Fibroblast of lung (primary cell): Measurements from ENCODE around the gene FBN1. TPM values are rescaled to one million over a fixed set of nuclear protein-coding genes. Genes with fewer than 3 reads are reported as not detected.

Experiments
- DNase-seq, 2 donors: peaks; one replicate each; pipeline versions ENCODE4 v3.0.0 to v3.0.0-alpha.2; 2010; ENCODE audit warnings: low read depth in 2 of 2
- H2AFZ ChIP-seq: 2 replicates; pipeline ENCODE4 v1.5.1; 2012; ENCODE audit warnings: low read length, control low read depth, inconsistent platforms
- H3K27ac ChIP-seq: 2 replicates; pipeline ENCODE4 v1.5.1; 2011; ENCODE audit warnings: low read length, control low read depth; ENCODE audit not compliant: insufficient read depth
- H3K27me3 ChIP-seq: 2 replicates; pipeline ENCODE4 v1.5.1; 2011; ENCODE audit warnings: mild to moderate bottlenecking, low read length; ENCODE audit not compliant: control insufficient read depth, insufficient read depth
- H3K36me3 ChIP-seq: 2 replicates; pipeline ENCODE4 v1.5.1; 2011; ENCODE audit warnings: low read length; ENCODE audit not compliant: control insufficient read depth, insufficient read depth
- H3K4me1 ChIP-seq: 2 replicates; pipeline ENCODE4 v1.5.1; 2011; ENCODE audit warnings: low read length; ENCODE audit not compliant: control insufficient read depth, insufficient read depth; ENCODE audit errors: extremely low read depth
- H3K4me2 ChIP-seq: 2 replicates; pipeline ENCODE4 v1.5.1; 2011; ENCODE audit warnings: low read length, control low read depth; ENCODE audit not compliant: insufficient read depth; ENCODE audit errors: extremely low read depth
- H3K4me3 ChIP-seq, 4 experiments: fragments of 200-600 bp in 1 of 4; sonication (generic) in 1 of 4; replicated peaks in 1 of 4; 2 replicates each; pipeline ENCODE4 v1.5.1; 2011 to 2016; ENCODE audit warnings: low read length in 4 of 4, low read depth in 3 of 4, mild to moderate bottlenecking in 3 of 4, control low read depth in 2 of 4, inconsistent platforms in 1 of 4, mixed read lengths in 1 of 4; ENCODE audit not compliant: insufficient read depth in 1 of 4; ENCODE audit errors: control extremely low read depth in 1 of 4
- H3K79me2 ChIP-seq: 2 replicates; pipeline ENCODE4 v1.5.1; 2012; ENCODE audit warnings: mild to moderate bottlenecking, low read length, inconsistent platforms; ENCODE audit not compliant: control insufficient read depth, insufficient read depth
- H3K9ac ChIP-seq: 2 replicates; pipeline ENCODE4 v1.5.1; 2011; ENCODE audit warnings: mild to moderate bottlenecking, low read length, control low read depth; ENCODE audit not compliant: insufficient read depth
- H3K9me3 ChIP-seq: 2 replicates; pipeline ENCODE4 v1.5.1; 2012; ENCODE audit warnings: low read depth, low read length; ENCODE audit not compliant: control insufficient read depth, insufficient read depth
- H4K20me1 ChIP-seq: 2 replicates; pipeline ENCODE4 v1.5.1; 2011; ENCODE audit warnings: low read length; ENCODE audit not compliant: control insufficient read depth, insufficient read depth; ENCODE audit errors: extremely low read depth
- EZH2 ChIP-seq: IDR thresholded peaks from 2 replicates; pipeline ENCODE4 v1.5.1; 2012; ENCODE audit warnings: low read length, control low read depth, mild to moderate bottlenecking; ENCODE audit errors: missing control alignments
- polyA plus RNA-seq, 2 donors: library from polyadenylated mRNA; depleted of rRNA in 1 of 2; stranded (reverse) in 1 of 2; unstranded in 1 of 2; fragments of >200 nt; gene quantifications; 2 replicates each; pipeline ENCODE4 v1.2.1, GENCODE V29; 2011 to 2012; ENCODE audit warnings: missing spikeins in 1 of 2
- total RNA-seq: library from RNA; depleted of rRNA; stranded (reverse); fragments of >200 nt; gene quantifications from 2 replicates; pipeline ENCODE4 v1.2.1, GENCODE V29; 2014
- TF ChIP-seq, protein P1 (sequence below), 2 donors: IDR thresholded peaks in 1 of 2; conservative IDR thresholded peaks in 1 of 2; 1 replicate in 1 of 2; 2 replicates in 1 of 2; pipeline ENCODE4 v1.5.1; 2011 to 2012; ENCODE audit warnings: low read length in 2 of 2, control low read depth in 1 of 2, inconsistent platforms in 1 of 2, low read depth in 1 of 2, mild to moderate bottlenecking in 1 of 2

FBN1 gene
- total and polyA plus RNA-seq, 2 donors (not counting 1 experiment from before 2014, with no cell fraction given), result 368 to 446 TPM

DNA sequence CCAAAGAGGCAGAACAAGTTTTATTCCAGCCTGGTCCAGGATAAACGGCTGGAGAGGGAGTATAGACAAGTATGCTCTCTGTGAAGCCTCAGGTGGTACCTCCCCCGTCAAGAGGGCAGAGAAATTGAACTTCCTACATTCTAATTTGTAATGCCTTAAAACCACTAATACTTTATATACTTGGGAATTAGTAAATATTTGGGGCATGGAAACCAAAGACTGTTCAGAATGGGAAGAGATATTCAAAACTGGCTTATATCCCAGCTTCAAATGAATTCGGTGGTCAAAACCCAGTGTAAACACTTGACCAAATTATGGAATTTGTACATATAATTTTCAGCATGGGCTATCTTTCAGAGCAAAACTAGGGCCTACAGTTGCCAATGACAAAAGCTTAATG, 122.6 kb downstream of the FBN1 start:
- H3K27ac ChIP-seq, result no peak overlapping the region
- no peaks in the 10 kb centered on the region for H4K20me1 ChIP-seq
- H3K36me3 ChIP-seq, result peaks cover 15% of the 10 kb centered on the region
- no peak overlapping the region for H3K4me3 ChIP-seq
- H3K4me2 ChIP-seq, result no peak overlapping the region
- H2AFZ ChIP-seq, result no peak overlapping the region
- H3K27me3 ChIP-seq, result no peaks in the 10 kb centered on the region
- no peaks in the 10 kb centered on the region for H3K4me1 ChIP-seq
- TF ChIP-seq EZH2, result no peak
- TF ChIP-seq, protein P1, sequence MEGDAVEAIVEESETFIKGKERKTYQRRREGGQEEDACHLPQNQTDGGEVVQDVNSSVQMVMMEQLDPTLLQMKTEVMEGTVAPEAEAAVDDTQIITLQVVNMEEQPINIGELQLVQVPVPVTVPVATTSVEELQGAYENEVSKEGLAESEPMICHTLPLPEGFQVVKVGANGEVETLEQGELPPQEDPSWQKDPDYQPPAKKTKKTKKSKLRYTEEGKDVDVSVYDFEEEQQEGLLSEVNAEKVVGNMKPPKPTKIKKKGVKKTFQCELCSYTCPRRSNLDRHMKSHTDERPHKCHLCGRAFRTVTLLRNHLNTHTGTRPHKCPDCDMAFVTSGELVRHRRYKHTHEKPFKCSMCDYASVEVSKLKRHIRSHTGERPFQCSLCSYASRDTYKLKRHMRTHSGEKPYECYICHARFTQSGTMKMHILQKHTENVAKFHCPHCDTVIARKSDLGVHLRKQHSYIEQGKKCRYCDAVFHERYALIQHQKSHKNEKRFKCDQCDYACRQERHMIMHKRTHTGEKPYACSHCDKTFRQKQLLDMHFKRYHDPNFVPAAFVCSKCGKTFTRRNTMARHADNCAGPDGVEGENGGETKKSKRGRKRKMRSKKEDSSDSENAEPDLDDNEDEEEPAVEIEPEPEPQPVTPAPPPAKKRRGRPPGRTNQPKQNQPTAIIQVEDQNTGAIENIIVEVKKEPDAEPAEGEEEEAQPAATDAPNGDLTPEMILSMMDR (conservative IDR thresholded peaks at IDR 0.05 in 1 of 2, IDR thresholded peaks at IDR 0.05 in 1 of 2; ENCODE audit: low read depth in 1 of 2, low read length in 2 of 2), result no peak
- no peak overlapping the region for H3K9ac ChIP-seq
- DNase-seq, result peak in 1 of 2 donors; percentile 28
- H3K9me3 ChIP-seq, result no peaks in the 10 kb centered on the region
- no peaks in the 10 kb centered on the region for H3K79me2 ChIP-seq

DNA sequence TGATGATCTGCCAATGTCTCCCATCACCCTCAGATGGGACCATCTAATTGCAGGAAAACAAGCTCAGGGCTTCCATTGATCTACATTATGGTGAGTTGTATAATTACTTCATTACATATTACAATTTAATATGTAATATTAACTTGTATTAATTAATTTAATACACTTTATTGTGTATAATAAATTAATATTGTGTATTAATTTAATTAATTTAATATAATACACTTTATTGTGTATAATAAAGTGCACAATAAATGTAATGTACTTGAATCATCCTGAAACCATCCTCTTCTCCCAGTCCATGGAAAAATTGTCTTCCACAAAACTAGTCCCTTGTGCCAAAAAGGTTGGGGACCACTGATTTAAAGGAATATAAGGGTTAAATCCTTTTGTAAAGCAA, 123.4 kb downstream of the FBN1 start:
- no peak overlapping the region for H3K27ac ChIP-seq
- H2AFZ ChIP-seq, result no peak overlapping the region
- H3K79me2 ChIP-seq, result no peaks in the 10 kb centered on the region
- H3K9me3 ChIP-seq, result no peaks in the 10 kb centered on the region
- no peak overlapping the region for H3K4me3 ChIP-seq
- no peaks in the 10 kb centered on the region for H3K27me3 ChIP-seq
- peaks cover 15% of the 10 kb centered on the region for H3K36me3 ChIP-seq
- no peaks in the 10 kb centered on the region for H3K4me1 ChIP-seq
- no peak overlapping the region for H3K9ac ChIP-seq
- no peaks in the 10 kb centered on the region for H4K20me1 ChIP-seq
- H3K4me2 ChIP-seq, result no peak overlapping the region
- TF ChIP-seq, protein P1 (conservative IDR thresholded peaks at IDR 0.05 in 1 of 2, IDR thresholded peaks at IDR 0.05 in 1 of 2; ENCODE audit: low read depth in 1 of 2, low read length in 2 of 2), result no peak
- no peak for TF ChIP-seq EZH2
- no peak for DNase-seq

DNA sequence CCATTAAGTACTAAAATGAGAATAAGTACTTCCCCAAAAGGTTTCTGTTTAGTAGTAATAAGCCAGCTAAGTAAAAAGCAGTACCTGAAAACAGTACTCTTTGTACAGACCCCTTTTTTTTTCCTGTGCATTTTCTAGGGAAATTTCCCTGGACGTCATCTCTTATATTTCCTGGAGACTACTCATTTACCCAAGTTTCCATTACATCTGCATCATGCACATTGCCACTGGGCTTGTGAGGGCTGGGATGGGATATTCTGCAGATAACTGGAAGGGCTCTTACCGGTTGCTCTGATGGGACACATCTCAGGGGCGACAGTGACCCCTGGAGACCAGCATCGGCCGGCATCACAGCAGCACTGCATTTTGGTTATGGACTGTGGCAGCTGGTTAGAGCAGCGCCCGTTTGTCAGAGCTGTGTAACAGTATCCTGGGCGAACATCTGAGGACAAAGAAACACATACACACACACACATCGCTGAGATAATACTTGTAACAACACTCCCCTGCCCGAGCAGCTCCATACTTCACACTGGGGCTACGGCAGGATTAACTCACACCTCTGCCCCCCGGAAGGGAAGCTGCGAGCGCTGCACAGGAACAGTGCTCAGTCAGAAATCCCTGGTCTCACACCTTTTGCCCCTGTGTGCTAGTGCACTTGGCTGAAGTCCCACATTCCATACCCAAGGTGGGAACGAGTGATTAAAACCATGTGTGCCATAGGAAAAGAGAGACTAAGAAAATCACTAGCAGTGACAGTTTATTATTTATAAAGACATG, 124.9 kb downstream of the FBN1 start:
- Histone ChIP-seq H2AFZ (no peak overlapping the region), H3K4me2 (no peak overlapping the region), H3K4me3 (no peak overlapping the region), H3K27me3 (no peaks in the 10 kb centered on the region), H3K36me3 (peaks cover 7% of the 10 kb centered on the region), H4K20me1 (no peaks in the 10 kb centered on the region), H3K9me3 (no peaks in the 10 kb centered on the region), H3K79me2 (no peaks in the 10 kb centered on the region), H3K9ac (no peak overlapping the region), H3K27ac (no peak overlapping the region), H3K4me1 (no peaks in the 10 kb centered on the region)
- no peak for TF ChIP-seq EZH2
- TF ChIP-seq, protein P1 (conservative IDR thresholded peaks at IDR 0.05 in 1 of 2, IDR thresholded peaks at IDR 0.05 in 1 of 2; ENCODE audit: low read depth in 1 of 2, low read length in 2 of 2), result no peak
- no peak for DNase-seq
